Upper lobe of left lung (tissue), 6 donors: Measurements from ENCODE around the gene TFEB. TPM values are rescaled to one million over a fixed set of nuclear protein-coding genes. Genes with fewer than 3 reads are reported as not detected.

Experiments used
- ATAC-seq, 2 donors: fragments of 200-7000 bp; cut with Tn5 transposase; one replicate each; pipeline ENCODE4 v1.9.1; 2022; ENCODE audit warnings: mild to moderate bottlenecking in 2 of 2, moderate library complexity in 2 of 2; ENCODE audit not compliant: low FRiP score in 2 of 2
- DNase-seq, 2 donors: peaks; one replicate each; pipeline ENCODE4 v3.0.0-alpha.2; 2019 to 2020
- H3K27ac ChIP-seq, 4 donors: fragments of 200-600 bp; sonication (generic); one replicate each; pipeline ENCODE4 v1.5.1; 2016 to 2019
- H3K27me3 ChIP-seq, 4 donors: fragments of 200-600 bp; sonication (generic); one replicate each; pipeline ENCODE4 v1.5.1; 2017 to 2019
- H3K36me3 ChIP-seq, 4 donors: fragments of 200-600 bp; sonication (generic); one replicate each; pipeline ENCODE4 v1.5.1; 2016 to 2019
- H3K4me1 ChIP-seq, 4 donors: fragments of 200-600 bp; sonication (generic); one replicate each; pipeline ENCODE4 v1.5.1; 2018 to 2019
- H3K4me3 ChIP-seq, 4 donors: fragments of 200-600 bp; sonication (generic); one replicate each; pipeline ENCODE4 v1.5.1; 2017 to 2019; ENCODE audit warnings: mild to moderate bottlenecking in 2 of 4, moderate library complexity in 1 of 4
- H3K9me3 ChIP-seq, 4 donors: fragments of 200-600 bp; sonication (generic); one replicate each; pipeline ENCODE4 v1.5.1; 2018 to 2019
- EP300 ChIP-seq, 4 donors: sonication (generic); formaldehyde crosslinking; IDR thresholded peaks; one replicate each; pipeline ENCODE4 v1.5.1; 2017; ENCODE audit warnings: antibody characterized with exemption in 4 of 4, control low read depth in 2 of 4
- POLR2A ChIP-seq, 4 donors: fragments of 450-650 bp; IDR thresholded peaks; one replicate each; pipeline ENCODE4 v1.5.1; 2016 to 2017; ENCODE audit warnings: antibody characterized with exemption in 4 of 4, mild to moderate bottlenecking in 2 of 4
- POLR2AphosphoS5 ChIP-seq, 2 donors: sonication (generic); formaldehyde crosslinking; IDR thresholded peaks; one replicate each; pipeline ENCODE4 v1.5.1; 2017; ENCODE audit warnings: antibody characterized with exemption in 2 of 2
- WGBS, 2 donors: methylation state at CpG; one replicate each; pipeline ENCODE4 v1.1.5; 2017 to 2018; 5-methylcytosine and 5-hydroxymethylcytosine counted together
- total RNA-seq, 6 donors: library from RNA; depleted of rRNA in 4 of 6; stranded (reverse); fragments of >200 nt in 4 of 6; gene quantifications; one replicate each; pipeline versions ENCODE4 v1.1.0 to v1.2.1, GENCODE V29; 2016 to 2021
- TF ChIP-seq, protein P1 (sequence below), 6 experiments: fragments of 450-650 bp in 4 of 6; fragments of 200-600 bp in 2 of 6; sonication (generic) in 2 of 6; IDR thresholded peaks; one replicate each; pipeline ENCODE4 v1.5.1; 2016 to 2019; ENCODE audit warnings: antibody characterized with exemption in 6 of 6
- donor health status: DM: no; HTN: no; CAD: no; lungs with moderate emphysema.
- donor health status: DM: no; HTN: yes; CAD: no; lungs with severe emphysema.

Gene TFEB
- total RNA-seq, 6 donors from 2014 or later = 20.2 to 46.0 (median 27.3) TPM

- WGBS, 2 donors = 44 to 48% methylated on average over 5 of the region's 5 CpGs
- peaks cover 0 to 3% (median 0%) of the 10 kb centered on the region in 4 donors for H3K9me3 ChIP-seq
- H3K4me3 ChIP-seq = no peak overlapping the region
- H3K4me1 ChIP-seq = peaks cover 0 to 6% (median 0%) of the 10 kb centered on the region in 4 donors
- no peak for TF ChIP-seq POLR2AphosphoS5 (IDR thresholded peaks at IDR 0.05)
- TF ChIP-seq POLR2A (IDR thresholded peaks at IDR 0.05) = no peak
- no peak for TF ChIP-seq EP300 (IDR thresholded peaks at IDR 0.05)
- TF ChIP-seq, protein P1, sequence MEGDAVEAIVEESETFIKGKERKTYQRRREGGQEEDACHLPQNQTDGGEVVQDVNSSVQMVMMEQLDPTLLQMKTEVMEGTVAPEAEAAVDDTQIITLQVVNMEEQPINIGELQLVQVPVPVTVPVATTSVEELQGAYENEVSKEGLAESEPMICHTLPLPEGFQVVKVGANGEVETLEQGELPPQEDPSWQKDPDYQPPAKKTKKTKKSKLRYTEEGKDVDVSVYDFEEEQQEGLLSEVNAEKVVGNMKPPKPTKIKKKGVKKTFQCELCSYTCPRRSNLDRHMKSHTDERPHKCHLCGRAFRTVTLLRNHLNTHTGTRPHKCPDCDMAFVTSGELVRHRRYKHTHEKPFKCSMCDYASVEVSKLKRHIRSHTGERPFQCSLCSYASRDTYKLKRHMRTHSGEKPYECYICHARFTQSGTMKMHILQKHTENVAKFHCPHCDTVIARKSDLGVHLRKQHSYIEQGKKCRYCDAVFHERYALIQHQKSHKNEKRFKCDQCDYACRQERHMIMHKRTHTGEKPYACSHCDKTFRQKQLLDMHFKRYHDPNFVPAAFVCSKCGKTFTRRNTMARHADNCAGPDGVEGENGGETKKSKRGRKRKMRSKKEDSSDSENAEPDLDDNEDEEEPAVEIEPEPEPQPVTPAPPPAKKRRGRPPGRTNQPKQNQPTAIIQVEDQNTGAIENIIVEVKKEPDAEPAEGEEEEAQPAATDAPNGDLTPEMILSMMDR (IDR thresholded peaks at IDR 0.05) = no peak
- no peak for ATAC-seq
- no peaks in the 10 kb centered on the region for H3K27me3 ChIP-seq
- H3K36me3 ChIP-seq = no peaks in the 10 kb centered on the region
- no peak for DNase-seq
- no peak overlapping the region for H3K27ac ChIP-seq
Observed at GRCh38 chr6:41671376-41671775, 64.0 kb downstream of the TFEB start.

- 82 to 84% methylated on average over 9 of the region's 9 CpGs for WGBS, 2 donors
- no peak for ATAC-seq
- DNase-seq = no peak
- H3K4me3 ChIP-seq = no peak overlapping the region
- H3K27ac ChIP-seq = no peak overlapping the region
- H3K9me3 ChIP-seq = peaks cover 0 to 3% (median 0%) of the 10 kb centered on the region in 4 donors
- peaks cover 0 to 6% (median 0%) of the 10 kb centered on the region in 4 donors for H3K4me1 ChIP-seq
- TF ChIP-seq, protein P1 (IDR thresholded peaks at IDR 0.05) = no peak
- TF ChIP-seq POLR2A (IDR thresholded peaks at IDR 0.05) (no peak), EP300 (IDR thresholded peaks at IDR 0.05) (no peak), POLR2AphosphoS5 (IDR thresholded peaks at IDR 0.05) (no peak)
- H3K27me3 ChIP-seq = no peaks in the 10 kb centered on the region
- H3K36me3 ChIP-seq = no peaks in the 10 kb centered on the region
Observed at GRCh38 chr6:41670703-41671360, 64.6 kb downstream of the TFEB start.

GRCh38 chr6:41668968-41669367 is 66.4 kb downstream of the TFEB start:
- ATAC-seq = no peak
- H3K9me3 ChIP-seq = peaks cover 0 to 3% (median 0%) of the 10 kb centered on the region in 4 donors
- no peak for DNase-seq
- no peaks in the 10 kb centered on the region for H3K4me1 ChIP-seq
- H3K36me3 ChIP-seq = no peaks in the 10 kb centered on the region
- no peaks in the 10 kb centered on the region for H3K27me3 ChIP-seq
- H3K4me3 ChIP-seq = no peak overlapping the region
- H3K27ac ChIP-seq = no peak overlapping the region
- TF ChIP-seq POLR2A (IDR thresholded peaks at IDR 0.05) (no peak), POLR2AphosphoS5 (IDR thresholded peaks at IDR 0.05) (no peak), EP300 (IDR thresholded peaks at IDR 0.05) (no peak)
- TF ChIP-seq, protein P1 (IDR thresholded peaks at IDR 0.05) = no peak
- WGBS, 2 donors = 93 to 98% methylated on average over 2 of the region's 2 CpGs

DNA sequence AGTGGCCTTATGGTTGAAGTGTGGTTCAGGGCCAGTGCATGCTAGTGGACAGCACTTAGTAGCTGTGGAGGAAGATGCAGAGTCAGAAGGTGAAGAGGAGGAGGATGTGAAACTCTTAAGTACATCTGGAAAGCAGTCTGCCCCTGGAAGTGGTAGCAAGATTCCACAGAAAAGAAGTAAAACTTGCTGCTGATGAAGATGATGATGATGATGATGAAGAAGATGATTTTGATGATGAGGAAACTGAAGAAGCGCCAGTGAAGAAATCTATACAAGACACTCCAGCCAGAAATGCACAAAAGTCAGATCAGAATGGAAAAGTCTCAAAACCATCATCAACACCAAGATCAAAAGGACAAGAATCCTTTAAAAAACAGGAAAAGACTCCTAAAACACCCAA is 68.2 kb downstream of the TFEB start:
- Histone ChIP-seq H3K36me3 (no peaks in the 10 kb centered on the region), H3K4me1 (no peaks in the 10 kb centered on the region), H3K27me3 (no peaks in the 10 kb centered on the region), H3K9me3 (peaks cover 0 to 3% (median 0%) of the 10 kb centered on the region in 4 donors), H3K4me3 (no peak overlapping the region), H3K27ac (no peak overlapping the region)
- ATAC-seq (no peak), DNase-seq (no peak)
- no peak for TF ChIP-seq EP300 (IDR thresholded peaks at IDR 0.05)
- no peak for TF ChIP-seq POLR2AphosphoS5 (IDR thresholded peaks at IDR 0.05)
- TF ChIP-seq POLR2A (IDR thresholded peaks at IDR 0.05) = no peak
- TF ChIP-seq, protein P1 (IDR thresholded peaks at IDR 0.05) = no peak
- 94 to 97% methylated on average over 1 of the region's 1 CpG for WGBS, 2 donors

GRCh38 chr6:41664271-41664670 is 71.1 kb downstream of the TFEB start:
- no peak for DNase-seq
- no peak for ATAC-seq
- H3K27ac ChIP-seq = no peak overlapping the region
- no peak overlapping the region for H3K4me3 ChIP-seq
- TF ChIP-seq, protein P1 (IDR thresholded peaks at IDR 0.05) = no peak
- TF ChIP-seq POLR2A (IDR thresholded peaks at IDR 0.05) = no peak
- no peak for TF ChIP-seq POLR2AphosphoS5 (IDR thresholded peaks at IDR 0.05)
- TF ChIP-seq EP300 (IDR thresholded peaks at IDR 0.05) = no peak
- peaks cover 0 to 3% (median 0%) of the 10 kb centered on the region in 4 donors for H3K9me3 ChIP-seq
- no peaks in the 10 kb centered on the region for H3K27me3 ChIP-seq
- 89 to 91% methylated on average over 5 of the region's 5 CpGs for WGBS, 2 donors
- no peaks in the 10 kb centered on the region for H3K4me1 ChIP-seq
- no peaks in the 10 kb centered on the region for H3K36me3 ChIP-seq
